ENCODE measurements around the gene GALK2. TPM values are rescaled to one million over a fixed set of nuclear protein-coding genes. Genes with fewer than 3 reads are reported as not detected.
"Not testable (repeated sequence)": the region's sequence is repeated elsewhere in the genome, so short reads cannot be mapped to it uniquely, and the experiment has no call there.

Gene GALK2
- total RNA-seq, 1 donor, result 44.2 TPM

- H2AFZ ChIP-seq (ENCODE audit: low read length), result no peak overlapping the region
- no peaks in the 10 kb centered on the region for H3K4me1 ChIP-seq (ENCODE audit: insufficient read depth, low read length)
- no peak for TF ChIP-seq CTCF (IDR thresholded peaks at IDR 0.05; ENCODE audit: extremely low read depth, low read depth, low read length)
- H3K9me3 ChIP-seq (ENCODE audit: low read depth, low read length), result no peaks in the 10 kb centered on the region
- peaks cover 62% of the 10 kb centered on the region for H3K79me2 ChIP-seq (ENCODE audit: insufficient read depth, low read length)
- H3K4me3 ChIP-seq (ENCODE audit: insufficient read depth, low read length), result no peak overlapping the region
- no peaks in the 10 kb centered on the region for H3K36me3 ChIP-seq (ENCODE audit: insufficient read depth, low read length)
- H3K27me3 ChIP-seq (ENCODE audit: insufficient read depth, low read length), result no peaks in the 10 kb centered on the region
- no peak for DNase-seq (ENCODE audit: insufficient read length, low spot score, missing footprints)
- no peak overlapping the region for H3K27ac ChIP-seq (ENCODE audit: low read depth, low read length)
- no peak overlapping the region for H3K4me2 ChIP-seq (ENCODE audit: insufficient read depth, low read length)
- H4K20me1 ChIP-seq (ENCODE audit: insufficient read depth, low read length), result peaks cover 10% of the 10 kb centered on the region
Measured at GRCh38 chr15:49178497-49178896, 8.4 kb downstream of the GALK2 start.

- H3K27me3 ChIP-seq (ENCODE audit: insufficient read depth, low read length), result no peaks in the 10 kb centered on the region
- no peak overlapping the region for H2AFZ ChIP-seq (ENCODE audit: low read length)
- no peak for TF ChIP-seq CTCF (IDR thresholded peaks at IDR 0.05; ENCODE audit: extremely low read depth, low read depth, low read length)
- H3K4me3 ChIP-seq (ENCODE audit: insufficient read depth, low read length), result no peak overlapping the region
- DNase-seq (ENCODE audit: insufficient read length, low spot score, missing footprints), result no peak
- H3K79me2 ChIP-seq (ENCODE audit: insufficient read depth, low read length), result peaks cover 61% of the 10 kb centered on the region
- peaks cover 15% of the 10 kb centered on the region for H4K20me1 ChIP-seq (ENCODE audit: insufficient read depth, low read length)
- no peak overlapping the region for H3K27ac ChIP-seq (ENCODE audit: low read depth, low read length)
- H3K4me2 ChIP-seq (ENCODE audit: insufficient read depth, low read length), result no peak overlapping the region
- no peaks in the 10 kb centered on the region for H3K36me3 ChIP-seq (ENCODE audit: insufficient read depth, low read length)
- no peaks in the 10 kb centered on the region for H3K4me1 ChIP-seq (ENCODE audit: insufficient read depth, low read length)
- no peaks in the 10 kb centered on the region for H3K9me3 ChIP-seq (ENCODE audit: low read depth, low read length)
Measured at GRCh38 chr15:49179433-49180190, 9.6 kb downstream of the GALK2 start.

- Histone ChIP-seq H2AFZ (ENCODE audit: low read length) (no peak overlapping the region), H3K4me1 (ENCODE audit: insufficient read depth, low read length) (peaks cover 1% of the 10 kb centered on the region), H3K27ac (ENCODE audit: low read depth, low read length) (no peak overlapping the region), H3K36me3 (ENCODE audit: insufficient read depth, low read length) (no peaks in the 10 kb centered on the region), H3K27me3 (ENCODE audit: insufficient read depth, low read length) (no peaks in the 10 kb centered on the region), H4K20me1 (ENCODE audit: insufficient read depth, low read length) (peaks cover 18% of the 10 kb centered on the region), H3K9me3 (ENCODE audit: low read depth, low read length) (no peaks in the 10 kb centered on the region), H3K4me3 (ENCODE audit: insufficient read depth, low read length) (no peak overlapping the region), H3K79me2 (ENCODE audit: insufficient read depth, low read length) (peaks cover 64% of the 10 kb centered on the region), H3K4me2 (ENCODE audit: insufficient read depth, low read length) (no peak overlapping the region)
- TF ChIP-seq CTCF (IDR thresholded peaks at IDR 0.05; ENCODE audit: extremely low read depth, low read depth, low read length), result no peak
- no peak for DNase-seq (ENCODE audit: insufficient read length, low spot score, missing footprints)
Measured at GRCh38 chr15:49182128-49182527, 12.1 kb downstream of the GALK2 start.

- not testable (repeated sequence) for H3K9me3 ChIP-seq (ENCODE audit: low read depth, low read length); H3K4me3 ChIP-seq (ENCODE audit: insufficient read depth, low read length); H3K27me3 ChIP-seq (ENCODE audit: insufficient read depth, low read length); DNase-seq (ENCODE audit: insufficient read length, low spot score, missing footprints); H3K27ac ChIP-seq (ENCODE audit: low read depth, low read length); H3K4me2 ChIP-seq (ENCODE audit: insufficient read depth, low read length); H2AFZ ChIP-seq (ENCODE audit: low read length); H3K4me1 ChIP-seq (ENCODE audit: insufficient read depth, low read length); H3K36me3 ChIP-seq (ENCODE audit: insufficient read depth, low read length)
- Histone ChIP-seq H3K79me2 (ENCODE audit: insufficient read depth, low read length) (peaks cover 71% of the 10 kb centered on the region), H4K20me1 (ENCODE audit: insufficient read depth, low read length) (peaks cover 25% of the 10 kb centered on the region)
Measured at GRCh38 chr15:49183741-49184140, 13.7 kb downstream of the GALK2 start.
